HFFc6 (cell line): ENCODE data around the gene SLCO3A1. TPM values are rescaled to one million over a fixed set of nuclear protein-coding genes. Genes with fewer than 3 reads are reported as not detected.
A peak's percentile ranks its signal among the peaks of the same experiment; 100 is the strongest.

Experiments used
- DNase-seq: peaks from one replicate; pipeline ENCODE4 v3.0.0-alpha.2; 2018
- H3K27ac Mint-ChIP-seq: 2 replicates; pipeline ENCODE4 v1.8.0; 2020; ENCODE audit warnings: mild to moderate bottlenecking, mixed read lengths
- H3K27me3 Mint-ChIP-seq: 2 replicates; pipeline ENCODE4 v1.8.0; 2021; ENCODE audit warnings: mild to moderate bottlenecking, moderate library complexity, mixed read lengths; ENCODE audit not compliant: insufficient read depth
- H3K36me3 Mint-ChIP-seq: 2 replicates; pipeline ENCODE4 v1.8.0; 2021; ENCODE audit warnings: low read depth, mixed read lengths
- H3K4me1 Mint-ChIP-seq: 2 replicates; pipeline ENCODE4 v1.8.0; 2020; ENCODE audit warnings: low read depth, mixed read lengths
- H3K4me3 Mint-ChIP-seq: 2 replicates; pipeline ENCODE4 v1.8.0; 2020; ENCODE audit warnings: mild to moderate bottlenecking, moderate library complexity, mixed read lengths
- H3K9me3 Mint-ChIP-seq: 2 replicates; pipeline ENCODE4 v1.8.0; 2020; ENCODE audit warnings: mild to moderate bottlenecking, mixed read lengths
- CTCF ChIP-seq: fragments of 200-600 bp; sonication (generic); IDR thresholded peaks from 2 replicates; pipeline ENCODE4 v1.5.0; 2021; ENCODE audit warnings: antibody characterized with exemption, mild to moderate bottlenecking
- total RNA-seq, 6 experiments: library from RNA; stranded (reverse); fragmentation: NEBNext Ultra II Directional; extraction: Animal tissue kit (Norgen Biotek cat#: 25700); gene quantifications; 2 replicates in 1 of 6; 3 replicates in 5 of 6; pipeline ENCODE4 v1.2.3, GENCODE V29; 2021

SLCO3A1 gene
- total RNA-seq, 6 experiments from 2014 or later: 5.7 to 19.4 (median 14.4) TPM

GRCh38 chr15:92091155-92091734 is 237.7 kb downstream of the SLCO3A1 start:
- peak; percentile 73 for TF ChIP-seq CTCF
- Mint-ChIP-seq H3K36me3 (no peaks in the 10 kb centered on the region), H3K4me1 (peaks cover 9% of the 10 kb centered on the region), H3K4me3 (no peak overlapping the region), H3K9me3 (no peaks in the 10 kb centered on the region), H3K27ac (no peak overlapping the region), H3K27me3 (no peaks in the 10 kb centered on the region; the same call in 1 of the 2 replicates)
- no peak for DNase-seq

- peaks cover 9% of the 10 kb centered on the region for H3K4me1 Mint-ChIP-seq
- no peak overlapping the region for H3K4me3 Mint-ChIP-seq
- H3K27ac Mint-ChIP-seq: peak overlapping the region; percentile 5
- no peaks in the 10 kb centered on the region for H3K9me3 Mint-ChIP-seq
- DNase-seq: peak; percentile 8
- H3K27me3 Mint-ChIP-seq: peaks cover 2% of the 10 kb centered on the region; the same call in 1 of the 2 replicates
- no peak for TF ChIP-seq CTCF
- H3K36me3 Mint-ChIP-seq: no peaks in the 10 kb centered on the region
Measured at GRCh38 chr15:92092289-92093105, 239.0 kb downstream of the SLCO3A1 start.

- Mint-ChIP-seq H3K27ac (no peak overlapping the region), H3K4me3 (no peak overlapping the region)
Measured at GRCh38 chr15:92095693-92096092, 242.2 kb downstream of the SLCO3A1 start.

GRCh38 chr15:92097474-92098178 is 244.1 kb downstream of the SLCO3A1 start:
- Mint-ChIP-seq H3K27ac (no peak overlapping the region), H3K9me3 (no peaks in the 10 kb centered on the region; the same call in 1 of the 2 replicates), H3K4me1 (peaks cover 2% of the 10 kb centered on the region), H3K27me3 (peaks cover 2% of the 10 kb centered on the region; the same call in 1 of the 2 replicates), H3K36me3 (no peaks in the 10 kb centered on the region), H3K4me3 (no peak overlapping the region)
- peak; percentile 16 for DNase-seq
- TF ChIP-seq CTCF: peak; percentile 84

More at GRCh38 chr15:92095693-92096092, 242.2 kb downstream of the SLCO3A1 start:
- TF ChIP-seq CTCF: no peak
- Mint-ChIP-seq H3K4me1 (peaks cover 9% of the 10 kb centered on the region), H3K9me3 (no peaks in the 10 kb centered on the region), H3K36me3 (no peaks in the 10 kb centered on the region), H3K27me3 (peaks cover 2% of the 10 kb centered on the region; the same call in 1 of the 2 replicates)
- DNase-seq: no peak

- TF ChIP-seq CTCF: no peak
- Mint-ChIP-seq H3K36me3 (no peaks in the 10 kb centered on the region), H3K4me1 (no peaks in the 10 kb centered on the region), H3K27ac (no peak overlapping the region), H3K27me3 (peaks cover 2% of the 10 kb centered on the region; the same call in 1 of the 2 replicates), H3K9me3 (no peaks in the 10 kb centered on the region; the same call in 1 of the 2 replicates), H3K4me3 (no peak overlapping the region)
- no peak for DNase-seq
Measured at GRCh38 chr15:92098869-92099268, 245.4 kb downstream of the SLCO3A1 start.
